Astrocyte (in vitro differentiated cells and primary cell): ENCODE measurements around the gene PDE4C.

ENCODE experiments used
- CTCF ChIP-seq: IDR thresholded peaks from 2 replicates; pipeline ENCODE4 v1.5.1; 2011; ENCODE audit warnings: low read depth, mild to moderate bottlenecking, inconsistent platforms, low read length, moderate library complexity; ENCODE audit not compliant: insufficient read depth
- EZH2 ChIP-seq: IDR thresholded peaks from 2 replicates; pipeline ENCODE4 v1.6.1; 2012; ENCODE audit warnings: mild to moderate bottlenecking, low read length, inconsistent platforms; ENCODE audit not compliant: insufficient read depth

DNA sequence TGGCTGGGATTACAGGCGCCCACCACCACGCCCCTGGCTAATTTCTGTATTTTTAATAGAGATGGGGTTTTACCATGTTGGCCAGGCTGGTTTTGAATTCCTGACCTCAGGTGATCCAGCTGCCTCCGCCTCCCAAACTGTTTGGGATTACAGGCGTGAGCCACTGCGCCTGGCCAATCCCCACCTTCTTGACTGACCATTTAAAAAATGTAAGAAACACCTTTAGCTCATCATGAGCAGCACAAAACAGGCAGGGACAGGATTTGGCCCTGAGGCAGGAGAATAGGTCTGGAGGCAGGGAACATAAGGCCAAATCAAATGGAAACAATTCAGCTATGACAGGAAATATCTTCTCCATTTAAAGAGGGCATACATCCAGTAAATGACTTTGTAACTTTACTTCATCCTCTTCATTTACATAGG is 34.6 kb downstream of the PDE4C start:
- TF ChIP-seq CTCF (no peak), EZH2 (no peak)
